GM11168 (cell line): ENCODE data around the gene RBM19.

Experiments used
- in situ Hi-C: fragments of 300-500 bp; cut with MboI; formaldehyde crosslinking; loops from one replicate; pipeline ENCODE4 v1.12.0; 2022; ENCODE audit warnings: low sequenced_read_pairs; ENCODE audit not compliant: unreplicated experiment

The RBM19 gene

GRCh38 chr12:113868365-113868764 is 97.8 kb downstream of the RBM19 start:
- in situ Hi-C loops, result no loop called here

- in situ Hi-C loops, result no loop called here
These were observed 98.9 kb downstream of the RBM19 start for GRCh38 chr12:113867258-113867657.

- in situ Hi-C loops, result no loop called here
These were observed 99.6 kb downstream of the RBM19 start for GRCh38 chr12:113866496-113866895.

GRCh38 chr12:113863455-113863845 is 102.7 kb downstream of the RBM19 start:
- in situ Hi-C loops, result no loop called here

- in situ Hi-C loops, result no loop called here
These were observed 103.3 kb downstream of the RBM19 start for GRCh38 chr12:113862590-113863454.

DNA sequence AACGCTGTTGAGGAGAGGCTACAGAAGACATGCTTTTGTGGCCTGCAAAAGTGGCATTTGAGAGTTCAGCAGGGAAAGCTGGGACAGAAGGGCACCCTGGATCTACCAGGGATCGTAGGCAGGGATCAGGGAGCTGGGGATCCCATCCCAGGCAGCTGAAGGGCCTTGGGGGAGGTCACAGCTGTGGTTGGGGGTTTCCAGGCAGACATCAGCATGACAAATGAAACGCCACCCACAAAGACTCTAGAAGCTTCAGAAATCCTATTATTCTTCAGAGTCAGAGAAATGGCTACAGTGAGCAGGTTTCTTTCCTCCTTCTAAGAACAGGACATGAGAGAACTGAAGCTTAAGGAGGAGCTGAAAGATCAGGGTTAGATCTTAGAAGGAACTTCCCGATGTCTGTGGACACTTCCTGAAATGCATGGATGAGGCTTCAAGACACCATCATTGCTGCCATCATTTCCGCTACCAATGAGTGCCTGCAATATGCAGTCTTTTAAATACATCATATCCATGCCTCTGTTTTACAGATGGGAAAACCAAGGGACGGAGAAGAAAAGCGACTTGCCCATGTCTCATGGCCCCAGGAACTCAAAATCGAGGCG is 104.3 kb downstream of the RBM19 start:
- in situ Hi-C loops, result no loop called here

DNA sequence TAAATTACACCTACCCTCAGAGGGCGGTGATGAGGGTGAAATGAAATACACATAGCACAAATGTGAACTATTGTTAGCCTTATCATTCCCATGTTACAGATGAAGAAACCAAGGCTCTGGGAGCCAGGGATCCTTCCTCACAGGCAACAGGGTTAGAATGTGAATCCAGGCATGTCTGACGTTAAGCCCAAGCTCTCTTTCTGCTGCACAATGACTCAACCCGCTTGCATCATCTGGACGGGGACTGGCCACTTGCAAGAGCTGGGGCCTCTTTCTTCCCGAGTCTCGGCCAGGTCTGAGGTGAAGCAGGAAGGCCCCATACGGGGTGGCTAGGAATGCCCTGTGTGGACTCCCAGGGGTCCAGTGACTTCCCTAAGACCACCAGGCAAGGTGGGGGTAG is 105.2 kb downstream of the RBM19 start:
- in situ Hi-C loops, result no loop called here

- in situ Hi-C loops, result no loop called here
These were observed 105.9 kb downstream of the RBM19 start for GRCh38 chr12:113860059-113860820.

- in situ Hi-C loops, result no loop called here
These were observed 107.2 kb downstream of the RBM19 start for GRCh38 chr12:113858841-113859386.

DNA sequence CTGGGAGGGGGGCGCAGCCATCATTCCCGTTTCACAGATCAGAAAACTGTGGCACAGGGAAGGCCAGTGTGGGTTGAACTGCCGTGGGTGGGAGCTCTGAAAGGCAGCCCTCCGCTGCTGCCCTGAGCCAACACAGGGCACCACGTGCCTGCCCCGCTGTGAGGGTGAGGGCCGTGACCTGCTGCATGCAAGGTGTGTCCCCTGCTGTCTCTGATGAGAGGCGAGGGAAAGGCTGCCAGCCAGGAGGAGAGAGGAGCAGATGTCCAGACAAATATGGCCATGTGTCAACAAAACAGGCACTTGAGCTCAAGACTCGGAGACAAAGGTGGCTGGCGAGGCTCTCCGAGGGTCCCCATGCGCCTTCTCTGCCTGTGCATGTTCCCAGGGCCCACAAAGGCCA is 108.8 kb downstream of the RBM19 start:
- in situ Hi-C loops, result no loop called here

DNA sequence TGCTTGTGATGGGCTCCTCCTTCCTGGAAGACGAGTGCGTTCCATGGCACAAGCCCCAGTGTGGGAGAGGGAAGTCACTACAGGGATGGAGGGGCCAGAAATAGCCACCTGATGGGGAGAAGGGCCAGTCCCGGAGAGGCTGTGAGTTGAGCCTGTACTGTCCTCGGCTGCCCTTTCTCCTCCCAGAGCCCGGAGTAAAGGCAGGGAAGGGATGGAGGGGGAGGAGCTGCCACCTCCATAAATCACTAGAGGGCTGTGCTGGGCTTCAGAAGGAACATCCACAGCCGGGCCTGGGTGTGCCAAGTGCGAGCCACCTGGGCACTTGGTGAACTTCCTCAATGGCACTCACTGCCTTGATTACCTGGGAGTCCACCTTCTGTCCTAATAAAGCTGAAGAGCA is 110.1 kb downstream of the RBM19 start:
- in situ Hi-C loops, result no loop called here

- in situ Hi-C loops, result no loop called here
These were observed 111.6 kb downstream of the RBM19 start for GRCh38 chr12:113854385-113855142.

GRCh38 chr12:113853491-113853890 is 112.6 kb downstream of the RBM19 start:
- in situ Hi-C loops, result no loop called here

DNA sequence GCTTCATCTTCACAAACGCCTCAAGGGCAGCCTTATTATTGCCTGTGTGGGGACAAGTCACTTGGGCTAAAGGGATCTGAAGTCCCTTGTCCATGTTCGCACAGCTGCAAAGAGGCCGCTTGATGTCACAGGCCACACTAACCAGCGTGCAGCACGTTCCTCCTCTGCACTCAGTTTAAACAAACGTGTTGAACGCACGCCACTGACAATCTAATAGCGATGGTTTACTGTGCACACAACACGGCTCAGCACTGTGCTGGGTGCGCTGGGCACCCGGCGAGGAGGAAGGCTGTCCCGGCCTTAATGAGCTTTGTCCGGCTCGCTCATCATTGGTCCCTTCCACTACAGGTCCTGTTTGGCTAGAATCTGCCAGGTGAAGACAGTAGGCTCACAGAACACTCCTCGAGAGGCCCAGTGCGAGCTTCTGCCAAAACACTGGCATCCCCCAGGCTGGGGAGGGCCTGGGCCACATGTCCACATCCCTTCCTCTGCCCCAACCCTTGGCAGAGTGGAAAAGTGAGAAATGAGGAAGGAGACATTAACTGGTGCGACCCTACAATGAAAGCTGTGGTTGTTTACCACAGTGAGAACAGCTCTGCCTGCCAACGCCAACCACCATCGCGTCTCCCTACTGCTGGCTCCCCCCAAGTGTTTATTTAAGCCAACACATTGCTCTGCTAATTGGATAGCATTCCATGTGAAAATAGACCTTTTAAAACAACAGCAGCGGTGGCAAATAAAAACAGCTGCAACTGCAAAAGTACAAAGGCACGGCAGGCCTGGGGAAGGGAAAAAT is 113.2 kb downstream of the RBM19 start:
- in situ Hi-C loops, result no loop called here

DNA sequence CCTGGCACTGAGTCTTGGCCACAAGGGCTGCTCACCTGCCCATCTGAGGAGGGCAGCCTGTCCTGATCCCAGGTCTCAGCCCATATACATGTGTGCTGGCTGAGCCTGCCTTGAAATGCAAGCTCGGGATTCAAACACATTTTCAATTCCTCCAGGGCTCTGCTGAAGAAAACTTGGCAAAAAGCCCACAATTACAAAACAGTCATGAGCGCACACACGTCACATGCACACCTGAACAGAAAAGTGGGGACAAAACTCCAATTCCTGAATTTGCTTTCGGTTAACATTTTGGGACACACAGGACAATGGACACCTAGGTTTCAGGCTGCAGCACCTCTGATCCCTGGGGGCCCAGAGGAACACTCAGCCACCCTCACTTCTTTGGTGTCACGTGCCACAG is 113.9 kb downstream of the RBM19 start:
- in situ Hi-C loops, result no loop called here

DNA sequence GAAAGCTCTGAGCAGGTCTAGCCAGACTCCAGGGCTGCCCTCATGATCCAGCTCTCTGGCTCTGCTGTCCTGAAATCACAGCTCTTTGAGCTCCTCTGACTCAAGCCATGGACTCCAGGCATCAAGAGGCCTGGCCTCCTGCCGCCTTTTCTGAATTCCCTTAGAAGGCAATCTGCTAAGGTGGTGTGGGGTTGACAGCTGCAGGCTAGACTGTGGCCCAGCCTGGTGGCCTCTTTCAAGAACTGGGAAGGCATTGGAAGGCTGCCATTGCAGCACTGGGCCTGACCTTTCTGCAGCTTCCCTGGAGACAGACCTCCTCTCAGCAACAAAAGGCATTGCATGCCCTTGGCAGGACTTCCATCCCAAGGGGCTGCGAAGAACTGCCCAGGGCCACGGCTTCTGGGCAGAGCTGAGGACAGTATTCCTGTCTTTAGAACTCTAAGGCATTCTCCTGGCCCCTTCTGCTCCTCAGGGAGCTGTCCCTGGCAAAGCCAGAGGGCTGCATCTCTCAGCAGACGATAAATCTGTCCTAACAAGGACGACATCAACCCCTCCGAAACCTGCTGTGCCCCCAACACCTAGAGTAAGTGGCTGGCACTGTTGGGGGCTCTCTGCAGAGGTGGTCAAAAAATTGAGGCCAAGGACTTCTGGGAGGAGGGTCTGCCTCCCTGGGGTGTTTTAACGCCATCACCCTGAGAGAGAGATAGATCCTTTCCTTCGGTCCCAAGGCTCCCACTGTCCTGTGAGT is 115.6 kb downstream of the RBM19 start:
- in situ Hi-C loops, result no loop called here

GRCh38 chr12:113847856-113848255 is 118.3 kb downstream of the RBM19 start:
- in situ Hi-C loops, result no loop called here

- in situ Hi-C loops, result no loop called here
These were observed 119.0 kb downstream of the RBM19 start for GRCh38 chr12:113846883-113847755.
